Omental fat pad (tissue), 4 donors: ENCODE measurements around the gene ASRGL1. TPM values are rescaled to one million over a fixed set of nuclear protein-coding genes. Genes with fewer than 3 reads are reported as not detected.
"Not testable (repeated sequence)": the region's sequence is repeated elsewhere in the genome, so short reads cannot be mapped to it uniquely, and the experiment has no call there.

Source experiments
- ATAC-seq: fragments of 150-250 bp; one replicate; pipeline ENCODE4 v1.9.1; 2016; ENCODE audit warnings: mild to moderate bottlenecking, moderate library complexity; ENCODE audit not compliant: low FRiP score
- DNase-seq: peaks from one replicate; pipeline ENCODE4 v3.0.0-alpha.2; 2019; ENCODE audit warnings: low spot score
- CTCF ChIP-seq, 3 donors: fragments of 450-650 bp; IDR thresholded peaks; one replicate each; pipeline ENCODE4 v1.5.1; 2016 to 2017; ENCODE audit warnings: antibody characterized with exemption in 3 of 3, mild to moderate bottlenecking in 3 of 3, moderate library complexity in 2 of 3
- total RNA-seq, 4 donors: library from RNA; depleted of rRNA; stranded (reverse); fragments of >200 nt; gene quantifications; one replicate each; pipeline ENCODE4 v1.1.0, GENCODE V29; 2016

The ASRGL1 gene
- total RNA-seq, 4 donors from 2014 or later, result 7.1 to 57.9 (median 31.3) TPM

GRCh38 chr11:62378459-62379063, 41.3 kb downstream of the ASRGL1 start:
- not testable (repeated sequence) for ATAC-seq, DNase-seq
- peak in 1 of 3 donors; percentile 3 for TF ChIP-seq CTCF (IDR thresholded peaks at IDR 0.05)

- not testable (repeated sequence) for ATAC-seq, DNase-seq
Observed at GRCh38 chr11:62379586-62379985, 42.3 kb downstream of the ASRGL1 start.

GRCh38 chr11:62380821-62381245, 43.6 kb downstream of the ASRGL1 start:
- not testable (repeated sequence) for DNase-seq
- ATAC-seq, result peak; percentile 91
- peak in 2 of 3 donors; percentile 42 to 75 for TF ChIP-seq CTCF (IDR thresholded peaks at IDR 0.05)

GRCh38 chr11:62383822-62384221, 46.6 kb downstream of the ASRGL1 start:
- TF ChIP-seq CTCF (IDR thresholded peaks at IDR 0.05), result no peak
- DNase-seq (no peak), ATAC-seq (no peak)

GRCh38 chr11:62386083-62386482, 48.8 kb downstream of the ASRGL1 start:
- not testable (repeated sequence) for DNase-seq, ATAC-seq

DNA sequence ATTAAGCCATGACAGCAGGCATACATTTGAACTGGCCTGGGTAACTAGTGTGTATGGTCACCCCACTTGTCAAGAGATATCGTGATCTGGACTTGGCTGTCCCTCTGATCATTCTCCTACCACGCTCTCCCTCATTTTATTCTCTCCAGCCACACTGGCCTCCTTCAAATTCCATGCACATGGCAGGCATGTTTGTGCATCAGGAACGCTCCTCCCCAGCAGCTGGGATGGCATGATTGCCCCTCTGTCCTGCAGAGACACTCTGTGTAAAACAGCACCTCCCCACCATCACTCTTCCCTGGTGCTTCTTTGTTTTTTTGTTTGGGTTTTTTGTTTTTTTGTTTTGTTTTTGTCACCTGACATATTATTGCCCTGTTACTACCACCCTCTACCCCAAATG, 50.1 kb downstream of the ASRGL1 start:
- TF ChIP-seq CTCF (IDR thresholded peaks at IDR 0.05), result no peak
- DNase-seq (no peak), ATAC-seq (no peak)

DNA sequence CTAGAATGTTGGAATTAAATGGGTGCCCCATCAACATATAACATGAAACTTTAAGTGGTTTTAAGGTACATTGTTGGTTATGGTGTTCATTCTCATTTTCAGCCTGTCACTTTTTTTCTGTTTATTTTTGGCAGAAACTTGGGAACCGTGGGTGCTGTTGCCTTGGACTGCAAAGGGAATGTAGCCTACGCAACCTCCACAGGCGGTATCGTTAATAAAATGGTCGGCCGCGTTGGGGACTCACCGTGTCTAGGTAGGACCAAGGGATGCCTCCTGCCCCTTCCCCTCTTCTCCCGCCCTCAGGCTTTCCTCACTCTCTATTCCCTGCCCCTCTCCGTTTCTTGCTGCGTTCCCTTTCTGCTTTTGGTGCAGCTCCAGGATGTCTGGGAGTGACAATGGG, 51.8 kb downstream of the ASRGL1 start:
- no peak for TF ChIP-seq CTCF (IDR thresholded peaks at IDR 0.05)
- DNase-seq (no peak), ATAC-seq (no peak)

- ATAC-seq (no peak), DNase-seq (no peak)
- no peak for TF ChIP-seq CTCF (IDR thresholded peaks at IDR 0.05)
Observed at GRCh38 chr11:62390237-62390636, 53.0 kb downstream of the ASRGL1 start.
